SK-N-MC (cell line): ENCODE measurements around the gene SYCN.
"Not testable (repeated sequence)": the region's sequence is repeated elsewhere in the genome, so short reads cannot be mapped to it uniquely, and the experiment has no call there.

Experiments used
- DNase-seq: peaks from one replicate; pipeline ENCODE4 v3.0.0-alpha.2; 2011; ENCODE audit warnings: low read depth, low spot score
- H3K27ac ChIP-seq: fragments of 200-600 bp; sonication (generic); 2 replicates; pipeline ENCODE4 v1.5.1; 2016; ENCODE audit warnings: mixed run types
- H3K36me3 ChIP-seq: fragments of 200-600 bp; sonication (generic); 2 replicates; pipeline ENCODE4 v1.6.1; 2017; ENCODE audit warnings: antibody characterized with exemption, low read length, mixed read lengths; ENCODE audit not compliant: insufficient read depth
- H3K4me3 ChIP-seq: fragments of 200-600 bp; sonication (generic); 2 replicates; pipeline ENCODE4 v1.5.1; 2016
- H3K9ac ChIP-seq: fragments of 200-600 bp; sonication (generic); 2 replicates; pipeline ENCODE4 v1.8.0; 2017; ENCODE audit warnings: mixed run types, mixed read lengths; ENCODE audit not compliant: insufficient read length
- H3K9me3 ChIP-seq: fragments of 200-600 bp; sonication (generic); 2 replicates; pipeline ENCODE4 v1.6.1; 2017; ENCODE audit warnings: low read depth, mild to moderate bottlenecking, antibody characterized with exemption, low read length, moderate library complexity, mixed read lengths
- EZH2 ChIP-seq: fragments of 200-600 bp; sonication (generic); IDR thresholded peaks from one replicate; pipeline ENCODE4 v1.6.1; 2017; ENCODE audit warnings: antibody characterized with exemption
- FOXP2 ChIP-seq: optimal IDR thresholded peaks from 2 replicates; pipeline ENCODE3; 2011; ENCODE audit warnings: mild to moderate bottlenecking, moderate library complexity; ENCODE audit not compliant: insufficient read depth; ENCODE audit errors: extremely low read length, control extremely low read depth
- POLR2AphosphoS5 ChIP-seq: IDR thresholded peaks from 2 replicates; pipeline ENCODE4 v1.6.1; 2012; ENCODE audit warnings: mild to moderate bottlenecking, low read depth, low read length, borderline replicate concordance

Gene SYCN

DNA sequence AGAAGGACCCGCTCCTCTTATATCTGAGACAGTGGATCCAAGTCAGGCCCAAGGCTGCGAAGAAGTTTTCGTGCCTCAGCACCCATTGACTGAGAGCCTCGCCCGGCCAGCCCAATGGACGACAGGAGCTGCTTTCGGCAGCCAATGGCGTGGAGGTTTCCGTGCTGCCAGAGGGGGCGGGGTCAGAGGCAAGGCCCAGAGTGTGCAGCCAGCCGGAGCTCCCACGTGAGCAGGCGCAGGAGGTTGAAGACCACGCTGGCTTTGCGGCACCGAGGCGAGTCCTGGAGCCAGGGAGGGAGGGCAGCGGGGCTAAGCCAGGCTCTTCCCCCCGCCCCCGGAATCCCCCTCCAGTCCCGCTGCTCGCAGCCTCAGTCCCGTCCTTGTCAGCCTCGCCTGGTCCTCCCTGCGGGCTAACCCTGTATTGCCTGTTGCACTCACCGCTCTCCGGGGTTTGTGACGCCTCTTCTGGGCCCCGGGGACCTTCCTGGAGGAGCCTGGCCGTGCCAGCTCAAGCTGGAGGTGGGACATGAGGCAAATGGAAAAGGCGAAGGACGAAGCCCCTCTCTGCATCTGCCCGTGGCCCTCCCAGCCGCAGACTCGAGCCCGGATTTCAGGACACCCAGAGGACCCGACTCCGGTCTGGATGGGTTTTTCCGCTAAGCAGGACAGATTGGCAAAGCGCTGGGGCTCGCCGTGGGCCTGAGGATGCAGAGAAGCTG lies 43.0 kb upstream of the SYCN start:
- H3K9ac ChIP-seq, result no peak overlapping the region
- DNase-seq, result no peak
- H3K9me3 ChIP-seq, result no peaks in the 10 kb centered on the region
- H3K27ac ChIP-seq, result no peak overlapping the region
- no peaks in the 10 kb centered on the region for H3K36me3 ChIP-seq
- TF ChIP-seq FOXP2 (no peak), EZH2 (peak; percentile 58)
- no peak overlapping the region for H3K4me3 ChIP-seq

DNA sequence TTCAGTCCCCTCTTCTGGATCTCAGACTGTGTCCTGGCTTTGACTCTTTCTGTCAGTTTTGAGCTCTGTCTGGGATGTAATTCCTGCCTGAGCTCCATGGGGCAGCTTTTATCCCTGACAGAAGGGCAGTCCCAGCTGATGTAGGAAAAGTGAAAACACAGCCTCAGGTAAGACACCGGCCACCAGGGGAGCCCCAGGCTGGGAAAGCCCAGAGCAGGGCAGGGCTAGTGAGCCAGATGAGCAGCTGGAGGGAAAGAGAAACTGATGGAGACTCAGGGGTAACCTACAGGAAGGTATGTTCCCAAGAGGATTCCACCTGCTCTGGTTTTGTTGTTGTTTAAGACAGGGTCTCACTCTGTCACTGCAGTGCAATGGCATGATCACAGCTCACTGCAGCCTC lies 41.1 kb upstream of the SYCN start:
- not testable (repeated sequence) for DNase-seq

DNA sequence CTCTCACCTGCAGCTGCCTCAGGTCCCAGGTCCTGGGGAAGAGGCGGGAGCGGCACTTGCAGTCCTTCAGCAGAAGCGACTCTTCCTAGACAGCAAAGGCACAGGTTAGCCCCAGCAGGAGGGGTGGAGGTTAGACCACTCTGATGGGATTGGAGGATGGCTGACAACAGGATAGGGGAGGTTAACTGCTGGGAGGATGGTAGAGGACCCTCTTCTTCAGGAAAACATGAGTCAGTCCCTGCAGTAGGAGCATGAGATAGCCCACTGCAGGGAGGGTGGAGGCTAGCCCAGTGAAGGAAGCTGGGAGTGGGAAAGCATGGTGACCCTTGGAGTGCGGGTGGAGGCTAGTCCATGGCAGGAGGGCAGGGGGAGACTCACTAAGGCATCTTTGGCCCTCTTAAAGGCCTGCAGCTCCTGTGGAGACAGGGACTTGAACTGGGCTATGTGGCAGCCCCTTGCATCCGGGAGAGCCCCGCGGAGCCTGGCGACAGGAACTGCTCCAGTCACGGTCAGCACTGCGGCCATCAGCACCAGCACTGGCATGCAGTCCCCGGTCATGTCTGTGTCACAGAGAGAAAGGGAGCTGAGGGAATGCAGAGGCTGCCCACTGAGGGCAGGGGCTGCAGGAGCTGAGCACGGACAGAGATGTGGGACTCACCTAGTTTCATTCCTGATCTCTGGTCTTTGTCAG lies 40.5 kb upstream of the SYCN start, which contains the start of gene IFNL3:
Gene IFNL3, minus strand, starts transcription at position 597 of the 691 bp plus-strand sequence. Its CDS starts 39 bp downstream, at position 558.
- not testable (repeated sequence) for H3K9me3 ChIP-seq, H3K36me3 ChIP-seq, H3K9ac ChIP-seq, H3K4me3 ChIP-seq, H3K27ac ChIP-seq, DNase-seq

More for the DNA sequence above, 41.1 kb upstream of the SYCN start:
- H3K4me3 ChIP-seq, H3K36me3 ChIP-seq, H3K27ac ChIP-seq, H3K9ac ChIP-seq, H3K9me3 ChIP-seq: not testable (repeated sequence)

GRCh38 chr19:39243741-39244140 lies 39.7 kb upstream of the SYCN start:
- H3K9ac ChIP-seq, DNase-seq, H3K4me3 ChIP-seq, H3K9me3 ChIP-seq, H3K27ac ChIP-seq, H3K36me3 ChIP-seq: not testable (repeated sequence)

GRCh38 chr19:39240421-39240820 lies 36.4 kb upstream of the SYCN start:
- Histone ChIP-seq H3K9ac (no peak overlapping the region), H3K36me3 (no peaks in the 10 kb centered on the region), H3K9me3 (no peaks in the 10 kb centered on the region), H3K27ac (no peak overlapping the region), H3K4me3 (no peak overlapping the region)
- no peak for DNase-seq
- no peak for TF ChIP-seq FOXP2
- no peak for TF ChIP-seq POLR2AphosphoS5
- no peak for TF ChIP-seq EZH2

GRCh38 chr19:39238944-39239343 lies 34.9 kb upstream of the SYCN start:
- Histone ChIP-seq H3K9me3 (no peaks in the 10 kb centered on the region), H3K36me3 (no peaks in the 10 kb centered on the region)

DNA sequence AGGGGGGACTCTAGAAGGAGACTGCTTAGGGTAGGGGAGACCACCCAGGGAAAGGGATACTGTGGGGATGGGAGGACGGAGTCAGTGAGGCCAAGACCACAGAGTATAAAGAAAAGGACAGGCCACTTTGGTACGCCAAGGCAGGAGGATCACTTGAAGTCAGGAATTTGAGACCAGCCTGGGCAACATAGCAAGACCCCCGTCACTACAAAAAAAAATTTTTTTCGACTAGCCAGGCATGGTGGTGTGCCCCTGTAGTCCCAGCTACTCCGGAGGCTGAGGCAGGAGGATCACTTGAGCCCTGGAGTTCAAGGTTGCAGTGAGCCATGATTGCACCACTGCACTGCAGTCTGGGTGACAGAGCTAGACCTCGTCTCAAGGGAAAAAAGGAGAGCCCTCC lies 34.1 kb upstream of the SYCN start:
- H3K27ac ChIP-seq, result no peak overlapping the region
- H3K9ac ChIP-seq, result no peak overlapping the region
- no peak for DNase-seq
- H3K36me3 ChIP-seq, result no peaks in the 10 kb centered on the region
- no peak overlapping the region for H3K4me3 ChIP-seq
- H3K9me3 ChIP-seq, result no peaks in the 10 kb centered on the region
- TF ChIP-seq EZH2, result no peak
- no peak for TF ChIP-seq FOXP2
- TF ChIP-seq POLR2AphosphoS5, result no peak

More at GRCh38 chr19:39238944-39239343, 34.9 kb upstream of the SYCN start:
- Histone ChIP-seq H3K4me3 (no peak overlapping the region), H3K27ac (no peak overlapping the region), H3K9ac (no peak overlapping the region)
- no peak for DNase-seq
- no peak for TF ChIP-seq EZH2
- TF ChIP-seq POLR2AphosphoS5, result no peak
- TF ChIP-seq FOXP2, result no peak

DNA sequence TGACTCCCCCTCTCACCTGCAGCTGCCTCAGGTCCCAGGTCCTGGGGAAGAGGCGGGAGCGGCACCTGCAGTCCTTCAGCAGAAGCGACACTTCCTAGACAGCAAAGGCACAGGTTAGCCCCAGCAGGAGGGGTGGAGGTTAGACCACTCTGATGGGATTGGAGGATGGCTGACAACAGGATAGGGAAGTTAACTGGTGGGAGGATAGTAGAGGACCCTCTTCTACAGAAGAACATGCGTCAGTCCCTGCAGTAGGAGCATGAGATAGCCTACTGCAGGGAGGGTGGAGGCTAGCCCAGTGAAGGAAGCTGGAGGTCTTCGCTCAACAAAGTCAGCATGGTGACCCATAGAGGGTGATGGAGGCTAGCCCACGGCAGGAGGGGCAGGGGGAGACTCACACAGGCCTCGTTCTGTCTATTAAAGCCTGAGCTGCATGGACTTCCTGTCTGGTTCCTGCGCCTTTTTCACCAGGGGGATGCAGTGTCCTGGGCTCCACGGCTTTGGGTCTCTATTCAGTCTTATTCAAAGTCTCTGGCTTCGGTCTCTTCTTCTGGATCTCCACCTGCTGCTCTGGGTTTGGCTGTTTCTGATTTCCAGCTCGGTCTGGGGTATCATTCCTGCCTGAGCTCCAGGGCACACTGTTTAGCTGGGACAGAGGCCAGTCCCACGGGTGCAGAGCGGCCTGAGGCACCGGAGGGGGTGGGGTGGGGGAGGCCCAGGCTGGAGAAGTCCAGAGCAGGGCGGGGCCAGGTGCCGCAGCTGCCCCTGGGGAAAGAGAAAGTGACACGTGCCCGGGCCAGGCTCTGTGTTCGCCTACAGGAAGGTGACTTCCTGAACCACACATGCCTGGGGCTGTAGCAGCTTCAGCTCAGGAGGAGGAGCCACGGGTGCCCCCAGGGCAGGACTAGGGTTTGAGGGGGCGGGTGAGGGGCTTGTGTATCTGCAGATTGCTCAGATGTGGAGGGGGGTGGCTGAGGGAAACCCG lies 33.4 kb upstream of the SYCN start:
- Histone ChIP-seq H3K4me3 (no peak overlapping the region), H3K9ac (no peak overlapping the region), H3K36me3 (no peaks in the 10 kb centered on the region), H3K9me3 (no peaks in the 10 kb centered on the region), H3K27ac (no peak overlapping the region)
- DNase-seq, result no peak
- TF ChIP-seq FOXP2, result no peak
- no peak for TF ChIP-seq POLR2AphosphoS5
- TF ChIP-seq EZH2, result no peak
